Karpas-422 (cell line): ENCODE results near the gene NTN1. TPM values are rescaled to one million over a fixed set of nuclear protein-coding genes. Genes with fewer than 3 reads are reported as not detected.

Experiments used
- DNase-seq: peaks from one replicate; pipeline ENCODE4 v3.0.0-alpha.2; 2015
- H2AFZ ChIP-seq: fragments of 200-600 bp; sonication (generic); 2 replicates; pipeline ENCODE4 v1.6.1; 2014; ENCODE audit warnings: antibody characterized with exemption, low read length, mixed read lengths
- H3K27ac ChIP-seq: fragments of 200-600 bp; sonication (generic); 2 replicates; pipeline ENCODE4 v1.5.1; 2014; ENCODE audit warnings: mild to moderate bottlenecking, low read length, moderate library complexity
- H3K27me3 ChIP-seq: fragments of 200-600 bp; sonication (generic); 2 replicates; pipeline ENCODE4 v1.6.1; 2014; ENCODE audit warnings: low read length, mixed read lengths
- H3K36me3 ChIP-seq: fragments of 200-600 bp; sonication (generic); 2 replicates; pipeline ENCODE4 v1.6.1; 2014; ENCODE audit warnings: low read length, mixed read lengths; ENCODE audit not compliant: insufficient read depth
- H3K4me1 ChIP-seq: fragments of 200-600 bp; sonication (generic); 2 replicates; pipeline ENCODE4 v1.6.1; 2014; ENCODE audit warnings: mild to moderate bottlenecking, low read length, mixed read lengths
- H3K4me2 ChIP-seq: fragments of 200-600 bp; sonication (generic); 2 replicates; pipeline ENCODE4 v1.6.1; 2014; ENCODE audit warnings: low read length, low read depth, mild to moderate bottlenecking; ENCODE audit not compliant: poor library complexity, severe bottlenecking
- H3K4me3 ChIP-seq: fragments of 200-600 bp; sonication (generic); 2 replicates; pipeline ENCODE4 v1.5.1; 2014; ENCODE audit warnings: mild to moderate bottlenecking, antibody characterized with exemption, low read length, mixed read lengths
- H3K79me2 ChIP-seq: fragments of 200-600 bp; sonication (generic); 2 replicates; pipeline ENCODE4 v1.6.1; 2014; ENCODE audit warnings: mild to moderate bottlenecking, low read length, mixed read lengths
- H3K9ac ChIP-seq: fragments of 200-600 bp; sonication (generic); 2 replicates; pipeline ENCODE4 v1.6.0; 2014; ENCODE audit warnings: low read length
- H3K9me2 ChIP-seq: fragments of 200-600 bp; sonication (generic), shearing (Covaris generic); replicated peaks from 2 replicates; pipeline ENCODE4 v1.6.0; 2014; ENCODE audit warnings: mild to moderate bottlenecking, low read length, moderate library complexity; ENCODE audit not compliant: insufficient read depth
- H3K9me3 ChIP-seq: fragments of 300-700, 200-600 bp; sonication (generic); 2 replicates; pipeline ENCODE4 v1.6.1; 2014; ENCODE audit warnings: low read length, mixed read lengths
- H4K20me1 ChIP-seq: fragments of 200-600 bp; sonication (generic); 2 replicates; pipeline ENCODE4 v1.6.1; 2014; ENCODE audit warnings: mild to moderate bottlenecking, antibody characterized with exemption, low read length, low read depth; ENCODE audit not compliant: insufficient read depth
- total RNA-seq: library from RNA; depleted of rRNA; stranded (reverse); fragments of >200 nt; shearing (Covaris generic); gene quantifications from 2 replicates; pipeline ENCODE4 v1.2.3, GENCODE V29; 2014; ENCODE audit warnings: low replicate concordance

Gene NTN1
- total RNA-seq, 1 experiment from 2014 or later: not detected

DNA sequence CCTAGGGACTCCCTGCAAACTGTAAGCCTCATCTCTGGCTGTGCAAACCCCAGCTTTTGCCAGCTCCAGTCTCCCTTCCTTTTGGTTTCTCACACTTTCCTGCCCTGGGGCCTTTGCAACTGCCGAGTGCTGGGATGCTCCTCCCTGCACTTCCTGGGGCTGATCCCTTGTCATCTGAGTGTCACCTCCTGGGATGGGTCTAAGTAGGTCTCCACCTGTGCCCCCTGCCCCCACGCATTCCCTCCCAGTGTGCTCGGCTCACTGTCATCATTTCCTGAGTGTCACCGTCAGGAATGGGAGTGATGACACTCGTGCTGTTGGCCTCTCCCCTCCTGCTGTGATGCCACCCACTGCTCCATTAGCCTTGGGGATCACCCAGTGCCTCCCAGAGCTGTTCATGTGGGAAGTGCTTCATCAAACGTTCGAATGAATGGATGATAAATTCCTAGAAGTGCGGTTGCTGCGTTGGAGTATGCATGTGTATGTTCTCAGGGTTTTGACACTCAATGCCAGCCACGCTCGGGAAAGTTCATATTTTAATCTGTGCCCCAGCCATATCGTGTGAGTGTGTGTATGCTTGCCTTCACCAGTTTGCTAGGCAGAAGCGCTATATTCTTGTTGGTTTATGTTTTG lies 189.9 kb downstream of the NTN1 start:
- no peaks in the 10 kb centered on the region for H3K9me2 ChIP-seq
- no peak overlapping the region for H3K9ac ChIP-seq
- H3K4me3 ChIP-seq: no peak overlapping the region
- no peaks in the 10 kb centered on the region for H3K4me1 ChIP-seq
- H3K4me2 ChIP-seq: no peak overlapping the region
- H3K9me3 ChIP-seq: no peaks in the 10 kb centered on the region; the same call in 1 of the 2 replicates
- DNase-seq: no peak
- H3K27me3 ChIP-seq: no peaks in the 10 kb centered on the region
- H3K27ac ChIP-seq: no peak overlapping the region
- H4K20me1 ChIP-seq: no peaks in the 10 kb centered on the region
- no peaks in the 10 kb centered on the region for H3K36me3 ChIP-seq
- H2AFZ ChIP-seq: no peak overlapping the region
- H3K79me2 ChIP-seq: no peaks in the 10 kb centered on the region

DNA sequence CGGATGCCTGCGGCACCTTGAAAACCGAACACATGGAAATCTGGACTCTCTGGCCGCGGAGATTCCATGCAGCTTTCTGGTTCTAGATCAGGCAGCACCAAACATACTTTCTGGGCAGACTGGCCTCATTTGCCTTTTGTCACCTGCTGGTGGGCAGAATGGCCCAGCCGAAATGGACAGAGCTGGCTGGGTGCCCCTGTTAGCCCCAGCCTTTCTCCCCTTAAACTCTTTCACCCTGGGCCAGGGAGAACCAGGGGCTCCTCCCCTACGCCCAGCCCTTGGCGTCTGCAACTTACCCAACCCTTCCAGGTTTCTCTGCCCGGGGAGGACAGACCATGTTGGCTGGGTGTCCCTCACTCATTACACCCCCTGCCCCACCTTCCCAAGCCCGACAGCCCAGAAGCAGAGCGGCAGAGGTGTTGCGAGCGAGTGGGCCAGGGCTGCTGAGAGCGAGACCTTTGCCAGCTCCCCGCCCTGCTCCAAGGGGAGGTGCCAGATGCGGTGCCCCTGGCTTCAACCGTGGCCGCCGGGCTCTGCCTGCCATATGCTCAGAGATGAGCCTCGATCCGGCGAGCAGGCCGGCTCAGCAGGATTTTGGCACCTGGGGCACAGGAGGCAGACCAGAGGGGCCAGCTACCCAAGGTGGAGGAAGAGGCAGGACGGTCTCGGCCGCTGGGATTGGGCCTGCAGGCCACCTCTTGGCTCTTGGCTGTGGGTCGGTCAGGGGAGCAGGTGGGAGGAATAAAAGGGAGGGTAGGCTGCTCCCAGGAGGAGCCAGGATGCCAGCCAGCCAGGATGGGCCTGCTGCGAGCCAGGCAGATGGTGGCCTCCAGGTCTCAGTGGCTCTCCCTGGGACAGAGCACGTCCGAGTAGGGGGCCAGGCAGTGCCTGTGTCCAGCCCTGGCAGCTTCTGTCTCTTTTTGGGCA lies 191.3 kb downstream of the NTN1 start:
- H3K36me3 ChIP-seq: no peaks in the 10 kb centered on the region
- H3K27ac ChIP-seq: no peak overlapping the region
- no peak overlapping the region for H3K4me3 ChIP-seq
- no peaks in the 10 kb centered on the region for H3K9me2 ChIP-seq
- no peak for DNase-seq
- H3K79me2 ChIP-seq: no peaks in the 10 kb centered on the region
- no peak overlapping the region for H2AFZ ChIP-seq
- no peaks in the 10 kb centered on the region for H3K27me3 ChIP-seq
- H3K9me3 ChIP-seq: no peaks in the 10 kb centered on the region; the same call in 1 of the 2 replicates
- no peak overlapping the region for H3K4me2 ChIP-seq
- H3K4me1 ChIP-seq: no peaks in the 10 kb centered on the region
- no peak overlapping the region for H3K9ac ChIP-seq
- no peaks in the 10 kb centered on the region for H4K20me1 ChIP-seq

DNA sequence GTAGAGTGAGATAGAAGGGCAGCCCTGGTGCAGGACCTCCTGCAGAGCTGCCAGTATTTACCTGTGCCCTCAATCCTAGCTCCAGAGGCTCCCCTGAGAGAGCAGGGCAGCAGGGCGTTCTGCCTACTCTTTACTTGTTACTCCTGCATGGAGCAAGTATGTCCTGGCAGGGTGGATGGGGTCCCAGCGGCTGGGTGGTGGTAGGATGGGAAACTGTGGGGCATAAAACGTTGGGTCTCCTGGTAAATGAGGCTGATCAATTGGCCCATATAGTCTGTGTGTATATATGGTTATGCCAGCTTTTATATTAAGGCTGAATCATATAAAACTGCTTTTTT lies 192.0 kb downstream of the NTN1 start:
- H3K36me3 ChIP-seq: no peaks in the 10 kb centered on the region
- no peaks in the 10 kb centered on the region for H3K4me1 ChIP-seq
- H3K9me3 ChIP-seq: no peaks in the 10 kb centered on the region; the same call in 1 of the 2 replicates
- H2AFZ ChIP-seq: no peak overlapping the region
- H3K27me3 ChIP-seq: no peaks in the 10 kb centered on the region
- H3K4me3 ChIP-seq: no peak overlapping the region
- no peak overlapping the region for H3K27ac ChIP-seq
- H3K79me2 ChIP-seq: no peaks in the 10 kb centered on the region
- H3K9ac ChIP-seq: no peak overlapping the region
- H3K4me2 ChIP-seq: no peak overlapping the region
- DNase-seq: no peak
- H4K20me1 ChIP-seq: no peaks in the 10 kb centered on the region
- no peaks in the 10 kb centered on the region for H3K9me2 ChIP-seq

DNA sequence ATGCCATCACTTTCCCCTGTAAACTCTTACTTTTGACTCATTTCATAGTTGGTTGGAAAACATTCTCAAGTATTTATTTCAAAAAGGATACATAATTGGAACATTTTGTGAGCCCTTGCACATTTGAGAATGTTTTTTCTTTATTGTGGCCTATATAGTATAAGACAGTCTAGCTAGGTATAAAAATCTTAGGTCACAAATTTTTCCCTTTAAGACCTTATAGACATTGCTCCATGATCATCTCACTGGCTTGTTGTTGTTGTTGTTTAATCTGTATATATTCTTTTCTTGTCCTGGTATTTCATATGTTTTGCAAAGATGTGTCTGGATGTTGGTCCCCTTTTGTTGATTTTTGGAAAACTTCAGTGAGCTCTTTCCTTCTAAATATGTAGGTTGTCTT lies 194.2 kb downstream of the NTN1 start:
- Histone ChIP-seq H3K36me3 (no peaks in the 10 kb centered on the region), H3K9me2 (no peaks in the 10 kb centered on the region), H3K9ac (no peak overlapping the region), H3K4me3 (no peak overlapping the region), H3K27me3 (no peaks in the 10 kb centered on the region), H3K9me3 (no peaks in the 10 kb centered on the region; the same call in 1 of the 2 replicates), H3K4me2 (no peak overlapping the region), H3K4me1 (no peaks in the 10 kb centered on the region), H2AFZ (no peak overlapping the region), H3K27ac (no peak overlapping the region), H4K20me1 (no peaks in the 10 kb centered on the region), H3K79me2 (no peaks in the 10 kb centered on the region)
- DNase-seq: no peak

DNA sequence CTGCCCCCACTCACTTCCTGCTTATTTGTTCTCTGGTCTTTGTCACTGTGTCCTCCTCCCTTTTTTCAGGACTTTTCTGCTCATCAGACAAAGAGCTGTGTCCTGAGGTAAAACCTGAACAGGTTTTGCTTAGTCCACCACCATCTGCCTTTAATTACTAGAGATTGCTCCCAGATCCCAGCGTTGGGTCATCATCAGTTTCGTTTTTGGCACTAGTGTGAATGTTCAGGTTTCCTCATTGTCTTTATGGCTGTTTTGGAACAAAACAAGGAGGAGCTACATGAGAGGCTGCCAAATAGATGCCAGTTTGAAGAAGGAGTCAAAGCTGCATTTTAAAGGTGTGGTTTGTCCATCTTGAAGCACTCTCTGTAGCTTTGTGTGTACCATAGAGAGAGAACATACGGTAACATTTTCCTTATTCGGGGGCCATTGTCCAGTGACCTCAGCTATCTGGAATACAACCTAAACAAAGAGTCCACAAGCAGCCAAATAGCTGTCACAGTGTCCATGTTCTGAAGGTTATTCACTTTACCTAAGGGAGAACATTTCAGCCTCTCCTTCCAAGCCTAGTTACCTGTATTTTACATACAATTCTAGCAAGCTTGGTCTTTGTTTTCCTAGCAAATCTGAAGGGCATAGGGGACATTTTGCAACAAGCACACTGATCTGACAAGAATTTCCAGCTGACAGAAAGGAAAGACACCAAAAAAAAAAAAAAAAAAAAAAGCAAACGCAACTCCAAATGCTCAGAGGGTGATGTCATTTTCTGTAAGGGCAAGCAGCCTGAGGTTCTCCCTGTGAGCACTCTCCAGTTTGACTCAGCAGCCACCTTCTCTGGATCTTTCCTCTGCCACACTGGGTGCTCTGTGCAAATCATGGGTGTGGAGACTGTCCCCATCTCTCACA lies 196.1 kb downstream of the NTN1 start:
- H4K20me1 ChIP-seq: no peaks in the 10 kb centered on the region
- no peaks in the 10 kb centered on the region for H3K9me2 ChIP-seq
- H3K27me3 ChIP-seq: no peaks in the 10 kb centered on the region
- no peaks in the 10 kb centered on the region for H3K4me1 ChIP-seq
- no peak overlapping the region for H3K4me2 ChIP-seq
- no peak overlapping the region for H3K9ac ChIP-seq
- H3K4me3 ChIP-seq: no peak overlapping the region
- DNase-seq: no peak
- H2AFZ ChIP-seq: no peak overlapping the region
- H3K27ac ChIP-seq: no peak overlapping the region
- no peaks in the 10 kb centered on the region for H3K36me3 ChIP-seq
- H3K79me2 ChIP-seq: no peaks in the 10 kb centered on the region
- no peaks in the 10 kb centered on the region; the same call in 1 of the 2 replicates for H3K9me3 ChIP-seq

DNA sequence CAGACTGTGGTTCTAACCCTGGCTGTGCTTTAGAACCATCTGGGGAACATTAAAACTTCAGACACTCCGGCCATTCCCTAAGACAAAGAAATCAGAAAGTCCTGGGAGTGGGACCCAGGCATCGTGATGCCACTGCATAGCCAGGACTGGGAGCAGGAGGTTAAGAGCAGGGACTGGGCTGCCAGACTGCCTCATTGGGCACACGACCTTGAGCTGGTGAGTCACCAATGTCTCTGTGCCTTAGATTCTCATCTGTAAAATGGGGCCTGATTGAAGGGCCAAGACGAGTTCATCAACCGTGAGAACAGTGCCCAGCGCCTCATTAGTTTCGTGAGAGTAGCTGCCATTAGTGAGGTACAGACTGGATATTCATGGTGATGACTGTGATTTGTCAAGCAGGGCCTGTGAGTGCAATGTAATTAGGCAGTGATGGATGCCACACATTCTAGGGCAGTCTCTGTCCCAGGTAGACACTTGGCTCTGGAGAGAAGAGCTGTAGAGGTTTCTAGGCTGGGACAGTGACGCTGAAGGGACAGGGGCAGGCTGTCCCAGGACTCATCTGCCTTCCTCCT lies 196.8 kb downstream of the NTN1 start:
- Histone ChIP-seq H3K9ac (no peak overlapping the region), H3K4me3 (no peak overlapping the region), H3K9me3 (no peaks in the 10 kb centered on the region; the same call in 1 of the 2 replicates), H2AFZ (no peak overlapping the region), H3K4me2 (no peak overlapping the region), H3K27ac (no peak overlapping the region), H3K4me1 (no peaks in the 10 kb centered on the region), H3K36me3 (no peaks in the 10 kb centered on the region), H3K9me2 (no peaks in the 10 kb centered on the region), H3K27me3 (no peaks in the 10 kb centered on the region), H3K79me2 (no peaks in the 10 kb centered on the region), H4K20me1 (no peaks in the 10 kb centered on the region)
- DNase-seq: no peak

DNA sequence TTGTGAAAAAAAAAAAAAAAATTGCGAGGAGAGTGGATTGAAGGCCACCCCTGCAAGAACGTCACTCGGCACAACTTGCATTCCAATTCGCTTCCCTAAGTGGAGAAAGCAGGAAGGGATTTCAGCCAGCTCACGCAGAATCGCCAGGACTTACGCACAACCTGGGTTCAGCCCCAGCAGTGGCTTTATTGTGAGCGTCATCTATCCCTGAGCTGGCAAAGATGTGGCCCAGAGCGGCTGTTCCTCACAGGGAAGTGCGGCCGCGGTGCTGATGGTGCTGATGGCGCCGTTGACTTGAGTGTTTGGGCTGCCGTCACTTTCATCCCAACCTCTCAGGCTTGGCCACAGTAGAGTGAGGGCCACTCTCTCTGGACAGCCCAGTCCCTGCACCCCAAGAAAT lies 197.6 kb downstream of the NTN1 start:
- Histone ChIP-seq H3K27ac (no peak overlapping the region), H2AFZ (no peak overlapping the region), H3K4me3 (no peak overlapping the region), H3K79me2 (no peaks in the 10 kb centered on the region), H3K4me2 (no peak overlapping the region), H3K36me3 (no peaks in the 10 kb centered on the region), H3K9me3 (no peaks in the 10 kb centered on the region; the same call in 1 of the 2 replicates), H4K20me1 (no peaks in the 10 kb centered on the region), H3K9ac (no peak overlapping the region), H3K4me1 (no peaks in the 10 kb centered on the region), H3K9me2 (no peaks in the 10 kb centered on the region), H3K27me3 (no peaks in the 10 kb centered on the region)
- no peak for DNase-seq
